Liver (tissue), 3 donors: ENCODE results near the gene LCE2A.

ENCODE experiments used
- GABPA ChIP-seq, 2 donors: IDR thresholded peaks in 1 of 2; conservative IDR thresholded peaks in 1 of 2; 2 replicates each; pipeline ENCODE4 v1.6.1; 2016; ENCODE audit warnings: antibody characterized with exemption in 2 of 2, mild to moderate bottlenecking in 1 of 2, moderate library complexity in 1 of 2
- TF ChIP-seq, protein P1 (sequence below): fragments of 150-350 bp; IDR thresholded peaks from 2 replicates; pipeline ENCODE4 v1.5.1; 2017; ENCODE audit warnings: improper control_type of control experiment, low read depth, low read length; ENCODE audit not compliant: missing input control
- TF ChIP-seq, protein P2 (sequence below): IDR thresholded peaks from 2 replicates; pipeline ENCODE4 v1.6.1; 2016; ENCODE audit warnings: antibody characterized with exemption
- donor health status: healthy.
- donor health status: healthy.

DNA sequence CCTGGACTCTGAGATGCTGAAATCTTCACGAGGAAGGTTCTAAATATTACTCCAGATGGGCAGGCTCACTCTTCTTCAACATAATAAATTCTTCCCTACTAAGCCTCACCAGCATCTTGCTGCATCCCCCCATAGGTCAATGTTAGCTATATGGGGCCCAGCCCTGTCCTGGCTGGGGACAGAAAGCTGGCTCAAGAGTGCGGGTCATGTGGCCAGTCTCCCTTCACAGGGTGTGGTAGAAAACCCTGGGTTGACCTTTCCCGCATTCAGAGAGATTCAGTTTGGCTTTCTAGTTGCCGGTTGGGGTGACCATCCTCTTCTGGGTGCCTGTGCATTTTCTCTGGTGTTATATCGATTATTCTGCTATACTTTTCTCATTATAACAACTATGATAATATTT, 39.9 kb downstream of the LCE2A start:
- TF ChIP-seq, protein P1, sequence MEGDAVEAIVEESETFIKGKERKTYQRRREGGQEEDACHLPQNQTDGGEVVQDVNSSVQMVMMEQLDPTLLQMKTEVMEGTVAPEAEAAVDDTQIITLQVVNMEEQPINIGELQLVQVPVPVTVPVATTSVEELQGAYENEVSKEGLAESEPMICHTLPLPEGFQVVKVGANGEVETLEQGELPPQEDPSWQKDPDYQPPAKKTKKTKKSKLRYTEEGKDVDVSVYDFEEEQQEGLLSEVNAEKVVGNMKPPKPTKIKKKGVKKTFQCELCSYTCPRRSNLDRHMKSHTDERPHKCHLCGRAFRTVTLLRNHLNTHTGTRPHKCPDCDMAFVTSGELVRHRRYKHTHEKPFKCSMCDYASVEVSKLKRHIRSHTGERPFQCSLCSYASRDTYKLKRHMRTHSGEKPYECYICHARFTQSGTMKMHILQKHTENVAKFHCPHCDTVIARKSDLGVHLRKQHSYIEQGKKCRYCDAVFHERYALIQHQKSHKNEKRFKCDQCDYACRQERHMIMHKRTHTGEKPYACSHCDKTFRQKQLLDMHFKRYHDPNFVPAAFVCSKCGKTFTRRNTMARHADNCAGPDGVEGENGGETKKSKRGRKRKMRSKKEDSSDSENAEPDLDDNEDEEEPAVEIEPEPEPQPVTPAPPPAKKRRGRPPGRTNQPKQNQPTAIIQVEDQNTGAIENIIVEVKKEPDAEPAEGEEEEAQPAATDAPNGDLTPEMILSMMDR, result no peak
- no peak for TF ChIP-seq GABPA (IDR thresholded peaks at IDR 0.05 in 1 of 2, conservative IDR thresholded peaks at IDR 0.05 in 1 of 2)
- TF ChIP-seq, protein P2, sequence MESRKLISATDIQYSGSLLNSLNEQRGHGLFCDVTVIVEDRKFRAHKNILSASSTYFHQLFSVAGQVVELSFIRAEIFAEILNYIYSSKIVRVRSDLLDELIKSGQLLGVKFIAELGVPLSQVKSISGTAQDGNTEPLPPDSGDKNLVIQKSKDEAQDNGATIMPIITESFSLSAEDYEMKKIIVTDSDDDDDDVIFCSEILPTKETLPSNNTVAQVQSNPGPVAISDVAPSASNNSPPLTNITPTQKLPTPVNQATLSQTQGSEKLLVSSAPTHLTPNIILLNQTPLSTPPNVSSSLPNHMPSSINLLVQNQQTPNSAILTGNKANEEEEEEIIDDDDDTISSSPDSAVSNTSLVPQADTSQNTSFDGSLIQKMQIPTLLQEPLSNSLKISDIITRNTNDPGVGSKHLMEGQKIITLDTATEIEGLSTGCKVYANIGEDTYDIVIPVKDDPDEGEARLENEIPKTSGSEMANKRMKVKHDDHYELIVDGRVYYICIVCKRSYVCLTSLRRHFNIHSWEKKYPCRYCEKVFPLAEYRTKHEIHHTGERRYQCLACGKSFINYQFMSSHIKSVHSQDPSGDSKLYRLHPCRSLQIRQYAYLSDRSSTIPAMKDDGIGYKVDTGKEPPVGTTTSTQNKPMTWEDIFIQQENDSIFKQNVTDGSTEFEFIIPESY, result no peak
